ENCODE results near the gene MED12L.

MED12L gene

DNA sequence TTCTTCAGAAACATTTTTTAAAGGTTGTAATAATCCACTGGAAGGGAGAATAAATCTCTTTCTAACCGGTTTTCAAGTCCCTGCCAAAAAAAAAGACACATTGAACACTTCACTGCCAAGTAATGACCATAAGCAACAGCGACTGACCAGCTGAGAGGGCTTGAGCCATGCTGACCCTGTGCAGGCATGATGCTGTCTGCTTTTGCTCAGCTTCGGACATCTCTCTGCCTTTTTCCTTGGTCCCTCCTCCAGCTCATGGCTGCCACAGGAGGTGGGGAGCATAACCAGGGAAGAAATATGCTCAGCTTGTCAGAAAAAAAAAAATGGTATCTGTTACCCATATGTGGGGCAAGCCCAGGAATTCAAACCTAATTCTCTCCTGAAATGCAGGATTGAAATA is 373.9 kb downstream of the MED12L start:
- DNase-seq (ENCODE audit: low read depth): no peak

DNA sequence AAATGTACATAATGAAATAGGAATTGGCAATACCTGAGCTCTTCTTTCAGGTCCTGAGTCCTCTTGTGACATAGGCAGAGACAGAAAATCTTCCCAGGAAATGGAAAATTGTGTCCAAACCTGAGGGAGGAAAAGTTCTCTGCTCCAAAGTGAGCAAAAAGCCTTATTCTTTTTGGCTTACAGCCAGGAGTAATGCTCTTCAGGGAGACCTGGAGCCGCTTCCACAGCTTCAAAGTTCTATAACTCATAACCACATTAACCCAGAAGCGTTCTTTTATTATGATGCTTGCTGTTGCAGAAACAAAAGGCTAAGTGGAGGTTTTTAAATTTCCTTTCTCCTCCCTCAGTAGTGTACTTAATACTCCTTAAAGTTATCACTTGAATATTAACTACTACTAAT is 374.8 kb downstream of the MED12L start:
- DNase-seq (ENCODE audit: low read depth): no peak

DNA sequence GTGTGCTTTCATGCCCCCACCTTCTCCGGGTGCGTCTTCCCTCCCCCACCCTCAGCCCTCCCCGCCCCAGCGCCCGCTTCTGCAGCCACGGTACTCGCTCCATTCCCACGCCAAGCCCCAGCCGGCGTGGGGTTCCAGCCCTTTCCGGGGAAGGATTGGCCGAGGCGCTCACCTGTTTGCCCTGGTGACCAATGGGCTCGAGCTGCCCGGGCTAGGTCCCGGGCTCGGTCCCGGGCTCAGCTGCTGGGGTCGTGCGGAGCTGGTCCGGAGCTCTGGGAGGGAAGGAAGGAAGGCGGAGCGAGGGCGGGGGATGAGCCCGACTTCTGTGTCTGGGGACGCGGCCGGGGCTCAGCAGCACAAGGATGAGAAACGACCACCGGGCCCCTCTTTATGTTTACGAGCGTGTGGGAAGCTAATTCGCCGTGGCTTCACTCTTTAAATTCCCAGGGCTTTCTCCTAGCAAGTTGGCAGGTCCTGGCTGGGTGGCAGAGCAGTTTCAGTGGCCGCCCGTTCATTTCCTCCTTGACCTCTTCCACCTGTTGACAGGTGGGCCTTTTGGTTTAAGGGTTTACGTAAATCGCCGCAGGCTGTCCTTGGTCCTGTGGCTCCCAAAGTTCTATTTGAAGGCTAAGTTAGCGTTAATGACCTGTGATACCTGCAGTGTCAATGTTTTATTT is 375.4 kb downstream of the MED12L start, which contains the start of gene IGSF10:
TSS of gene IGSF10 (minus strand) at position 288 of the 677 bp plus-strand sequence. CDS start 2,352 bp downstream, outside the sequence.
- DNase-seq (ENCODE audit: low read depth): no peak

GRCh38 chr3:151462278-151462780 is 376.9 kb downstream of the MED12L start:
- DNase-seq (ENCODE audit: low read depth): no peak

GRCh38 chr3:151462991-151463390 is 377.5 kb downstream of the MED12L start:
- no peak for DNase-seq (ENCODE audit: low read depth)

GRCh38 chr3:151467069-151467468 is 381.6 kb downstream of the MED12L start:
- no peak for DNase-seq (ENCODE audit: low read depth)

- DNase-seq (ENCODE audit: low read depth): no peak
Observed at GRCh38 chr3:151468284-151468917, 382.9 kb downstream of the MED12L start.

GRCh38 chr3:151476344-151477018 is 391.0 kb downstream of the MED12L start:
- DNase-seq (ENCODE audit: low read depth): no peak

- DNase-seq (ENCODE audit: low read depth): no peak
Observed at GRCh38 chr3:151477591-151478334, 392.3 kb downstream of the MED12L start.

DNA sequence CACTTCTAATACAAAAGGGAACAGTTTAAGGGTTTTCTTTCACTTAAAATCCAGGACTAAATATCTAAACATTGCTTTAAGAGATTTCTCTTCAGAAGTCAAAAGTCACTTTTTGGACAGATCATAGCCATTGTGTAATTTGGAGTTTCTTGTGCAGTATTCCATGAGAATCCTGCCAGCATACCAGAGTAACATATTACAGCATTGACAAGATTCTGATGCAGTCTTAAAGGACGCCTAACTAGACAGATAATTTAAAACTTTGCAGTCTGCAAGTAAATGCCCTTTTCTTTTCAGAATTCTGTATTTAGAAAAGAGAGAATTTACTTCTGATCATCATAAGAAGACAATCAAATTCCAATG is 392.9 kb downstream of the MED12L start:
- DNase-seq (ENCODE audit: low read depth): no peak

DNA sequence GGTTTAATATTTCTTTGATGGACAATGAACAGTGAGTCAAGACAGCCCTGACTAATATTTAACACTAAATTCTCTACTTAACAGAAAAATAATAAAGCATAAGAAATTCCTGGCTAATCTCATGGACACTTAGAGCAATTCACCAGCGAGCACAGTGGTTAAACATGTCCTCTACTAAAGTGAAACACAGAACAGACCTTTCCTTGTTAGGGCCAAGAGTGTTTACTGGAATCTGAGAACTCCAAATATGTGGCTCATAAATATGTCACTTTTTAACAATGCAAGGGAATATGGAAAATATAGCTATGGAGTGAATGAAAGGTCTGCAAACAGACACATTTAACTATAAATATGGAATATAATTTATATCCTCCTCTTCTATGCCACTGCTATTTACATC is 394.0 kb downstream of the MED12L start:
- no peak for DNase-seq (ENCODE audit: low read depth)

DNA sequence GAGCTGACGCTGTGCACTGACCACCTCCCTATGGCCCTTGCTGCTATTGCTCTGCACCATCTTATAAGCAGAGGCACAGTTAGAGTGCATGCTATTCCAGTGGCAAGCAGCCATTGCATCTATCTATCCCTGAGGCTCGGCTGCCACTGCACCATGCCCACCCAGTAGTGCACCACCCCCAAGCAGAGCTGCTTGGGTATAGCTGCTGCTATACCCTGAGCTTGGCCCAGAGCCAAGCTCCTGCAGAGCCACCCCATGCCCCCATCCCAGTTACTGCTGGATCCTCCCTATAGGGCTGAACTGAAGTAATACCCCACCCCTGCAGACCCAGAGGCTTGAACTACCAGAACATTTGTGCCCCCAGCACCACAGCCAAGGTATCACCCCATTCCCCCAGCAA is 395.0 kb downstream of the MED12L start:
- no peak for DNase-seq (ENCODE audit: low read depth)

- DNase-seq (ENCODE audit: low read depth): no peak
Observed at GRCh38 chr3:151483488-151483887, 398.0 kb downstream of the MED12L start.

DNA sequence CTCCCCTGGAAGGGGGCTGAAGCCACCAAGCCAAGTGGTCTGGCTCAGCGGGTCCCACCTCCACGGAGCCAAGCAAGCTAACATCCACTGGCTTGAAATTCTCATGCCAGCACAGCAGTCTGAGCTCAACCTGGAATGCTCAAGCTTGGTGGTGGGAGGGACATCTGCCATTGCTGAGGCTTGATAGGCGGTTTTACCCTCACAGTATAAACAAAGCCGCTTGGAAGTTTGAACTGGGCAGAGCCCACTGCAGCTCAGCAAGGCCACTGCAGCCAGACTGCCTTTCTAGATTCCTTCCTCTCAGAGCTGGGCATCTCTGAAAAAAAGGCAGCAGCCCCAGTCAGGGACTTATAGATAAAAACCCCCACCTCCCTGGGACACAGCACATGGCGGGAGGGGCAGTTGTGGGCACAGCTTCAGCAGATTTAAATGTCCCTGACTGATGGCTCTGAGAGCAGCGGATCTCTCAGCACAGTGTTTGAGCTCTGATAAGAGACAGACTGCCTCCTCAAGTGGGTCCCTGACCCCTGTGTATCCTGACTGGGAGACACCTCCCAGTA is 398.6 kb downstream of the MED12L start:
- DNase-seq (ENCODE audit: low read depth): no peak
